Subcutaneous abdominal adipose tissue (tissue), 5 donors: ENCODE results near the gene TOR1A.

ENCODE experiments used
- H3K27ac ChIP-seq: one replicate; pipeline ENCODE4 v1.7.0; 2013; ENCODE audit warnings: low read depth, mild to moderate bottlenecking, inconsistent platforms, low read length, moderate library complexity
- H3K27me3 ChIP-seq, 5 donors: one replicate each; pipeline ENCODE4 v1.7.0; 2013; ENCODE audit warnings: low read length in 5 of 5, inconsistent platforms in 1 of 5; ENCODE audit not compliant: control insufficient read depth in 5 of 5, insufficient read depth in 4 of 5
- H3K36me3 ChIP-seq, 5 donors: one replicate each; pipeline ENCODE4 v1.7.0; 2013; ENCODE audit warnings: low read length in 5 of 5; ENCODE audit not compliant: control insufficient read depth in 5 of 5, insufficient read depth in 5 of 5
- H3K4me1 ChIP-seq, 5 donors: one replicate each; pipeline ENCODE4 v1.7.0; 2013; ENCODE audit warnings: low read length in 5 of 5, mild to moderate bottlenecking in 3 of 5, moderate library complexity in 1 of 5; ENCODE audit not compliant: control insufficient read depth in 5 of 5, insufficient read depth in 5 of 5
- H3K4me3 ChIP-seq, 5 donors: one replicate each; pipeline ENCODE4 v1.7.0; 2013; ENCODE audit warnings: low read length in 5 of 5, low read depth in 1 of 5
- H3K9ac ChIP-seq, 5 donors: one replicate each; pipeline ENCODE4 v1.7.0; 2013; ENCODE audit warnings: low read length in 5 of 5, mild to moderate bottlenecking in 4 of 5, moderate library complexity in 3 of 5
- H3K9me3 ChIP-seq, 5 donors: one replicate each; pipeline ENCODE4 v1.7.0; 2013; ENCODE audit warnings: low read length in 5 of 5; ENCODE audit not compliant: control insufficient read depth in 5 of 5
- donor health status: healthy.
- donor health status: healthy.
- donor health status: healthy.
- donor health status: healthy.
- donor health status: healthy.

The TOR1A gene

GRCh38 chr9:129826344-129826743 lies 2.4 kb upstream of the TOR1A start:
- Histone ChIP-seq H3K36me3 (peaks cover 6 to 55% (median 40%) of the 10 kb centered on the region in 5 donors), H3K4me3 (no peak overlapping the region), H3K9me3 (no peaks in the 10 kb centered on the region), H3K27ac (no peak overlapping the region), H3K4me1 (peaks cover 2 to 9% (median 8%) of the 10 kb centered on the region in 5 donors), H3K9ac (no peak overlapping the region), H3K27me3 (no peaks in the 10 kb centered on the region)

GRCh38 chr9:129823542-129823934 lies 398 bp downstream of the TOR1A start:
- Histone ChIP-seq H3K27ac (no peak overlapping the region), H3K36me3 (peaks cover 0 to 47% (median 29%) of the 10 kb centered on the region in 5 donors), H3K27me3 (no peaks in the 10 kb centered on the region), H3K4me1 (peaks cover 2 to 9% (median 8%) of the 10 kb centered on the region in 5 donors), H3K9me3 (no peaks in the 10 kb centered on the region), H3K9ac (peak overlapping the region in 3 of 5 donors; percentile 55 to 84 (median 80)), H3K4me3 (peak overlapping the region in 4 of 5 donors; percentile 76 to 95 (median 84))

- H3K36me3 ChIP-seq: peaks cover 0 to 47% (median 31%) of the 10 kb centered on the region in 5 donors
- no peaks in the 10 kb centered on the region for H3K27me3 ChIP-seq
- no peaks in the 10 kb centered on the region for H3K9me3 ChIP-seq
- peaks cover 2 to 9% (median 8%) of the 10 kb centered on the region in 5 donors for H3K4me1 ChIP-seq
- H3K9ac ChIP-seq: peak overlapping the region in 4 of 5 donors; percentile 61 to 88 (median 78)
- H3K4me3 ChIP-seq: peak overlapping the region; percentile 56 to 95 (median 80)
- no peak overlapping the region for H3K27ac ChIP-seq
Measured at GRCh38 chr9:129822898-129823541, 916 bp downstream of the TOR1A start.

GRCh38 chr9:129816501-129817435 lies 7.2 kb downstream of the TOR1A start:
- H3K27me3 ChIP-seq: no peaks in the 10 kb centered on the region
- H3K4me1 ChIP-seq: no peaks in the 10 kb centered on the region
- no peak overlapping the region for H3K27ac ChIP-seq
- H3K9ac ChIP-seq: no peak overlapping the region
- H3K36me3 ChIP-seq: peaks cover 0 to 89% (median 65%) of the 10 kb centered on the region in 5 donors
- no peak overlapping the region for H3K4me3 ChIP-seq
- H3K9me3 ChIP-seq: no peaks in the 10 kb centered on the region

DNA sequence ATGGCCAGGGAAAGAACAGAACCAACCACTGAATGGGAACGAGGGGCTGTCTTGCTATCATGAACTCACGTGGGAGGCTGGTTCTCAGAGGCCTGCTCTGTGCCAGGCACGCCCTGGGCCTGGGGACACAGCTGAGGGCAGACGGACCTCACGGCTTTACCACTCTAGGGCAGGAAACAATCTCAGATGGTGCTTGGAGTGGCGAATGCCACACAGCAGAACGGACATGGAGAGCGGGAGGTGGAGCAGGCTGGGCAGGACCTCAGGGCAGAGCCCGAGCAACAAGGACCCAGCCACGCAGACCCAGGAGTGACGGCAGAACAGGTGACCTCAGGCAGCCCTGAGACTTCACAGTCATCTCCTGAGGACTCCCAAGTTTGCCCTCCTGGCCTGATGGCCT lies 8.7 kb downstream of the TOR1A start:
- peaks cover 0 to 81% (median 62%) of the 10 kb centered on the region in 5 donors for H3K36me3 ChIP-seq
- H3K27ac ChIP-seq: no peak overlapping the region

GRCh38 chr9:129814432-129815223 lies 9.3 kb downstream of the TOR1A start:
- Histone ChIP-seq H3K9me3 (no peaks in the 10 kb centered on the region), H3K27ac (no peak overlapping the region), H3K4me1 (no peaks in the 10 kb centered on the region), H3K9ac (no peak overlapping the region), H3K27me3 (no peaks in the 10 kb centered on the region), H3K36me3 (peaks cover 0 to 83% (median 66%) of the 10 kb centered on the region in 5 donors), H3K4me3 (no peak overlapping the region)

More for the DNA sequence above, 8.7 kb downstream of the TOR1A start:
- Histone ChIP-seq H3K4me3 (no peak overlapping the region), H3K27me3 (no peaks in the 10 kb centered on the region), H3K4me1 (no peaks in the 10 kb centered on the region), H3K9me3 (no peaks in the 10 kb centered on the region), H3K9ac (no peak overlapping the region)

DNA sequence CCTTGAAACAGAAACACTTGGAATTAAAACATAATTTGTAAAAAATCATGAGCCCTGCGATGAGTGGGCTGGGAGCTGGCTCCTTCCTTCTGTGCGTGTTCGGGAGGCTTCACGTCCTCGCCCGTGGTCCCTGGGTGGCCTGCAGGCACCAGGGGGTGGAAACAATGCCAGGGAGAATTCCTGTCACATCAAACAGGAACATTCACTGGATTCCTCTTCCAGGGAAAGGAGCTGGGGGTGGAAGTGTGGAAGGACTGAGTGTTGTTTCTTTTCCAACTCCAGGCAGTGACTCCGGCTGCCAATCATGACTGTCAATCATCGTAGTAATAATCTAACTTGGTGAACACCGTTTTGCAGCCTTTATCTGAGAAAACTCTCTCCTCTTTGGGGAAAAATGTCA lies 10.3 kb downstream of the TOR1A start:
- H3K36me3 ChIP-seq: peaks cover 0 to 88% (median 67%) of the 10 kb centered on the region in 5 donors
- no peak overlapping the region for H3K4me3 ChIP-seq
- no peaks in the 10 kb centered on the region for H3K4me1 ChIP-seq
- no peak overlapping the region for H3K9ac ChIP-seq
- no peak overlapping the region for H3K27ac ChIP-seq
- H3K9me3 ChIP-seq: no peaks in the 10 kb centered on the region
- H3K27me3 ChIP-seq: no peaks in the 10 kb centered on the region

GRCh38 chr9:129812385-129812784 lies 11.6 kb downstream of the TOR1A start:
- H3K9ac ChIP-seq: no peak overlapping the region
- H3K36me3 ChIP-seq: peaks cover 0 to 81% (median 62%) of the 10 kb centered on the region in 5 donors
- no peak overlapping the region for H3K4me3 ChIP-seq
- no peaks in the 10 kb centered on the region for H3K9me3 ChIP-seq
- H3K27ac ChIP-seq: no peak overlapping the region
- no peaks in the 10 kb centered on the region for H3K27me3 ChIP-seq
- H3K4me1 ChIP-seq: no peaks in the 10 kb centered on the region

- Histone ChIP-seq H3K4me1 (no peaks in the 10 kb centered on the region), H3K4me3 (no peak overlapping the region), H3K36me3 (peaks cover 0 to 82% (median 64%) of the 10 kb centered on the region in 5 donors)
Measured at GRCh38 chr9:129811967-129812363, 12.0 kb downstream of the TOR1A start.

More at GRCh38 chr9:129811967-129812363, 12.0 kb downstream of the TOR1A start:
- Histone ChIP-seq H3K27ac (no peak overlapping the region), H3K27me3 (no peaks in the 10 kb centered on the region), H3K9me3 (no peaks in the 10 kb centered on the region), H3K9ac (no peak overlapping the region)
